Measurements from ENCODE around the gene MED9. TPM values are rescaled to one million over a fixed set of nuclear protein-coding genes. Genes with fewer than 3 reads are reported as not detected.

Gene MED9
- total RNA-seq, 5 donors from 2014 or later (not counting 1 experiment from before 2014, with no cell fraction given) = 16.6 to 20.3 (median 19.1) TPM

- ChIA-PET CTCF (interaction anchor here in 1 of 2 donors (0.7 kb wide), 1 partner anchor 18 kb away, joined by 4 read pairs; no protein-coding TSS in a partner anchor), POLR2A (no interaction called here)
- Histone ChIP-seq H3K27ac (ENCODE audit: low read length) (no peak overlapping the region), H3K27me3 (replicated peaks in 1 of 2; ENCODE audit: control insufficient read depth in 2 of 2, extremely low read depth in 1 of 2, insufficient read depth in 2 of 2, low read length in 1 of 2) (no peaks in the 10 kb centered on the region), H3K4me1 (ENCODE audit: control insufficient read depth in 1 of 2, extremely low read depth in 1 of 2, insufficient read depth in 2 of 2, low read length in 2 of 2) (no peaks in the 10 kb centered on the region), H3K36me3 (ENCODE audit: control insufficient read depth in 2 of 2, extremely low read depth in 1 of 2, insufficient read depth in 1 of 2, low read length in 1 of 2) (peaks cover 0 to 3% of the 10 kb centered on the region in 2 donors), H3K9me3 (no peaks in the 10 kb centered on the region), H3K4me3 (ENCODE audit: control insufficient read depth in 1 of 2, extremely low read depth in 1 of 2, low read length in 1 of 2) (no peak overlapping the region)
- DNase-seq = no peak
- no peaks in the 10 kb centered on the region for H3K4me1 Mint-ChIP-seq
- ATAC-seq (replicated peaks in 1 of 4) = no peak
- H3K36me3 Mint-ChIP-seq = peaks cover 3% of the 10 kb centered on the region
- H3K27me3 Mint-ChIP-seq = no peaks in the 10 kb centered on the region
- WGBS (ENCODE audit: insufficient coverage) = 79% methylated on average over 14 of the region's 21 CpGs
- H3K27ac Mint-ChIP-seq = no peak overlapping the region
- no peaks in the 10 kb centered on the region for H3K9me3 Mint-ChIP-seq
- no peak overlapping the region for H3K4me3 Mint-ChIP-seq
Measured at GRCh38 chr17:17515934-17516930, 39.4 kb downstream of the MED9 start.

DNA sequence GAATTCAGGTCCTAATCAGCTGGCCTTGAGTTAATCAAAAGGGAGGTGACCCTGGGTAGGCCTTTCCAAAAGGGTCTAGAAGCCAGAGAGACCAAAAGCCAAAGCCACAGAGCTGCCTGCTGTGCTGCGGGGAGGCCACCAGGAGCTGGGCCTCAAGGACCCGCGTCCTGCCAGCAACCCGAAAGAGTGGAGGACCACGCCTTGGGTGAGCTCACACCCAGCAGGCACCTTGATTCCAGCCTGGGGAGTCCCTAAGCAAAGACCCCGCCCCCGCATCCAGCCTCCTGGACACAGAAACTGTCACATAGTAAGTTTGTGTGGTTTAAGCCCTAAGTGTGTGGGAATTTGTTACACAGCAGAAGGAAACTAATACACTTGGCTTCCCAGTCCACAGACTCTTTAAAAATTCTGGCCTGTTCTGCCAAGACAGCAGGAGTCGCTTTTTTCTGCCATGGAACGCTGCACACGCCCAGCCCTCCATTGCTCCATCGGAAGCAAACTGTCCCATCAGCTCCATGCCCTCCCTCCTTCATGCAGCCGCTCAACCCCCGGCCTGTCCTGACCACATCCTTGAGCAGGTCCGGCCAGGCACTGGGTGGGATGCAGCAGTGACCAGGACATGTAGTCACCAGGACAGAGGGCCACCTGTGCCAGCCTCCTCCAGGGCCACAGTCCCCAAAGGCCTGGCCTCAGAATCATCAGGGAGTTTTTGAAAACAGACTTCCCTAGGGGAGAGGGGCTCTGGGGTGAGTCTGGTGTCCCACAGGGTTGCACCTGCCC, 40.3 kb downstream of the MED9 start:
- no peaks in the 10 kb centered on the region for H3K27me3 ChIP-seq (replicated peaks in 1 of 2; ENCODE audit: control insufficient read depth in 2 of 2, extremely low read depth in 1 of 2, insufficient read depth in 2 of 2, low read length in 1 of 2)
- Mint-ChIP-seq H3K9me3 (no peaks in the 10 kb centered on the region), H3K27ac (no peak overlapping the region), H3K4me3 (no peak overlapping the region), H3K27me3 (no peaks in the 10 kb centered on the region), H3K36me3 (peaks cover 3% of the 10 kb centered on the region), H3K4me1 (no peaks in the 10 kb centered on the region)
- peaks cover 0 to 3% of the 10 kb centered on the region in 2 donors for H3K36me3 ChIP-seq (ENCODE audit: control insufficient read depth in 2 of 2, extremely low read depth in 1 of 2, insufficient read depth in 1 of 2, low read length in 1 of 2)
- ChIA-PET POLR2A (no interaction called here), CTCF (interaction anchor here in 1 of 2 donors (0.7 kb wide), 1 partner anchor 19 kb away, joined by 4 read pairs; no protein-coding TSS in a partner anchor)
- no peak overlapping the region for H3K4me3 ChIP-seq (ENCODE audit: control insufficient read depth in 1 of 2, extremely low read depth in 1 of 2, low read length in 1 of 2)
- H3K27ac ChIP-seq (ENCODE audit: low read length) = no peak overlapping the region
- 85% methylated on average over 10 of the region's 14 CpGs for WGBS (ENCODE audit: insufficient coverage)
- ATAC-seq (replicated peaks in 1 of 4) (no peak), DNase-seq (no peak)
- no peaks in the 10 kb centered on the region for H3K4me1 ChIP-seq (ENCODE audit: control insufficient read depth in 1 of 2, extremely low read depth in 1 of 2, insufficient read depth in 2 of 2, low read length in 2 of 2)
- H3K9me3 ChIP-seq = no peaks in the 10 kb centered on the region

- Mint-ChIP-seq H3K9me3 (no peaks in the 10 kb centered on the region), H3K27ac (no peak overlapping the region), H3K4me3 (no peak overlapping the region), H3K27me3 (no peaks in the 10 kb centered on the region), H3K4me1 (no peaks in the 10 kb centered on the region), H3K36me3 (peaks cover 3% of the 10 kb centered on the region)
- no peak overlapping the region for H3K4me3 ChIP-seq (ENCODE audit: control insufficient read depth in 1 of 2, extremely low read depth in 1 of 2, low read length in 1 of 2)
- no peaks in the 10 kb centered on the region for H3K27me3 ChIP-seq (replicated peaks in 1 of 2; ENCODE audit: control insufficient read depth in 2 of 2, extremely low read depth in 1 of 2, insufficient read depth in 2 of 2, low read length in 1 of 2)
- no peak for ATAC-seq (replicated peaks in 1 of 4)
- ChIA-PET CTCF (interaction anchor here in 1 of 2 donors (0.6 kb wide), 1 partner anchor 1187 kb away, joined by 3 read pairs; no protein-coding TSS in a partner anchor), POLR2A (no interaction called here)
- H3K27ac ChIP-seq (ENCODE audit: low read length) = no peak overlapping the region
- H3K36me3 ChIP-seq (ENCODE audit: control insufficient read depth in 2 of 2, extremely low read depth in 1 of 2, insufficient read depth in 1 of 2, low read length in 1 of 2) = no peaks in the 10 kb centered on the region
- DNase-seq = no peak
- WGBS (ENCODE audit: insufficient coverage) = 86% methylated on average over 15 of the region's 15 CpGs
- H3K9me3 ChIP-seq = no peaks in the 10 kb centered on the region
- no peaks in the 10 kb centered on the region for H3K4me1 ChIP-seq (ENCODE audit: control insufficient read depth in 1 of 2, extremely low read depth in 1 of 2, insufficient read depth in 2 of 2, low read length in 2 of 2)
Measured at GRCh38 chr17:17518014-17518413, 41.2 kb downstream of the MED9 start.

- ChIA-PET CTCF (interaction anchor here in 1 of 2 donors (0.6 kb wide), 1 partner anchor 498 kb away, joined by 4 read pairs; no protein-coding TSS in a partner anchor), POLR2A (no interaction called here)
- Mint-ChIP-seq H3K9me3 (no peaks in the 10 kb centered on the region), H3K27me3 (no peaks in the 10 kb centered on the region), H3K4me1 (no peaks in the 10 kb centered on the region), H3K27ac (no peak overlapping the region), H3K4me3 (no peak overlapping the region), H3K36me3 (peaks cover 3% of the 10 kb centered on the region)
- ATAC-seq (replicated peaks in 1 of 4) (no peak), DNase-seq (no peak)
- Histone ChIP-seq H3K4me3 (ENCODE audit: control insufficient read depth in 1 of 2, extremely low read depth in 1 of 2, low read length in 1 of 2) (no peak overlapping the region), H3K4me1 (ENCODE audit: control insufficient read depth in 1 of 2, extremely low read depth in 1 of 2, insufficient read depth in 2 of 2, low read length in 2 of 2) (no peaks in the 10 kb centered on the region), H3K27ac (ENCODE audit: low read length) (no peak overlapping the region), H3K27me3 (replicated peaks in 1 of 2; ENCODE audit: control insufficient read depth in 2 of 2, extremely low read depth in 1 of 2, insufficient read depth in 2 of 2, low read length in 1 of 2) (no peaks in the 10 kb centered on the region), H3K36me3 (ENCODE audit: control insufficient read depth in 2 of 2, extremely low read depth in 1 of 2, insufficient read depth in 1 of 2, low read length in 1 of 2) (no peaks in the 10 kb centered on the region), H3K9me3 (no peaks in the 10 kb centered on the region)
- WGBS (ENCODE audit: insufficient coverage) = 89% methylated on average over 4 of the region's 5 CpGs
Measured at GRCh38 chr17:17518951-17519350, 42.2 kb downstream of the MED9 start.

- no peak for ATAC-seq (replicated peaks in 1 of 4)
- ChIA-PET CTCF (no interaction called here), POLR2A (no interaction called here)
- H3K4me3 Mint-ChIP-seq = no peak overlapping the region
- no peak overlapping the region for H3K4me3 ChIP-seq (ENCODE audit: control insufficient read depth in 1 of 2, extremely low read depth in 1 of 2, low read length in 1 of 2)
- no peaks in the 10 kb centered on the region for H3K36me3 ChIP-seq (ENCODE audit: control insufficient read depth in 2 of 2, extremely low read depth in 1 of 2, insufficient read depth in 1 of 2, low read length in 1 of 2)
- no peaks in the 10 kb centered on the region for H3K4me1 ChIP-seq (ENCODE audit: control insufficient read depth in 1 of 2, extremely low read depth in 1 of 2, insufficient read depth in 2 of 2, low read length in 2 of 2)
- H3K4me1 Mint-ChIP-seq = no peaks in the 10 kb centered on the region
- no peak overlapping the region for H3K27ac Mint-ChIP-seq
- DNase-seq = no peak
- peaks cover 3% of the 10 kb centered on the region for H3K36me3 Mint-ChIP-seq
- H3K27me3 Mint-ChIP-seq = no peaks in the 10 kb centered on the region
- no peaks in the 10 kb centered on the region for H3K9me3 Mint-ChIP-seq
- no peak overlapping the region for H3K27ac ChIP-seq (ENCODE audit: low read length)
- no peaks in the 10 kb centered on the region for H3K9me3 ChIP-seq
- H3K27me3 ChIP-seq (replicated peaks in 1 of 2; ENCODE audit: control insufficient read depth in 2 of 2, extremely low read depth in 1 of 2, insufficient read depth in 2 of 2, low read length in 1 of 2) = no peaks in the 10 kb centered on the region
- 98% methylated on average over 6 of the region's 10 CpGs for WGBS (ENCODE audit: insufficient coverage)
Measured at GRCh38 chr17:17519886-17520285, 43.1 kb downstream of the MED9 start.

- no peaks in the 10 kb centered on the region for H3K9me3 ChIP-seq
- Mint-ChIP-seq H3K4me3 (no peak overlapping the region), H3K9me3 (no peaks in the 10 kb centered on the region), H3K27me3 (no peaks in the 10 kb centered on the region), H3K36me3 (peaks cover 3% of the 10 kb centered on the region), H3K4me1 (no peaks in the 10 kb centered on the region), H3K27ac (no peak overlapping the region)
- ATAC-seq (replicated peaks in 1 of 4) = no peak
- CTCF ChIA-PET = no interaction called here
- no peaks in the 10 kb centered on the region for H3K4me1 ChIP-seq (ENCODE audit: control insufficient read depth in 1 of 2, extremely low read depth in 1 of 2, insufficient read depth in 2 of 2, low read length in 2 of 2)
- 90% methylated on average over 19 of the region's 22 CpGs for WGBS (ENCODE audit: insufficient coverage)
- no peak overlapping the region for H3K4me3 ChIP-seq (ENCODE audit: control insufficient read depth in 1 of 2, extremely low read depth in 1 of 2, low read length in 1 of 2)
- H3K36me3 ChIP-seq (ENCODE audit: control insufficient read depth in 2 of 2, extremely low read depth in 1 of 2, insufficient read depth in 1 of 2, low read length in 1 of 2) = no peaks in the 10 kb centered on the region
- H3K27me3 ChIP-seq (replicated peaks in 1 of 2; ENCODE audit: control insufficient read depth in 2 of 2, extremely low read depth in 1 of 2, insufficient read depth in 2 of 2, low read length in 1 of 2) = no peaks in the 10 kb centered on the region
- POLR2A ChIA-PET = interaction anchor here in 1 of 2 donors (0.6 kb wide), 1 partner anchor 360 kb away, joined by 3 read pairs; no protein-coding TSS in a partner anchor
- no peak for DNase-seq
- H3K27ac ChIP-seq (ENCODE audit: low read length) = no peak overlapping the region
Measured at GRCh38 chr17:17520599-17521232, 43.9 kb downstream of the MED9 start.
